RKO (cell line): ENCODE results near the gene DUSP22.

Experiments
- DNase-seq: peaks from one replicate; pipeline ENCODE4 v3.0.0-alpha.2; 2016; ENCODE audit warnings: low spot score

The DUSP22 gene

DNA sequence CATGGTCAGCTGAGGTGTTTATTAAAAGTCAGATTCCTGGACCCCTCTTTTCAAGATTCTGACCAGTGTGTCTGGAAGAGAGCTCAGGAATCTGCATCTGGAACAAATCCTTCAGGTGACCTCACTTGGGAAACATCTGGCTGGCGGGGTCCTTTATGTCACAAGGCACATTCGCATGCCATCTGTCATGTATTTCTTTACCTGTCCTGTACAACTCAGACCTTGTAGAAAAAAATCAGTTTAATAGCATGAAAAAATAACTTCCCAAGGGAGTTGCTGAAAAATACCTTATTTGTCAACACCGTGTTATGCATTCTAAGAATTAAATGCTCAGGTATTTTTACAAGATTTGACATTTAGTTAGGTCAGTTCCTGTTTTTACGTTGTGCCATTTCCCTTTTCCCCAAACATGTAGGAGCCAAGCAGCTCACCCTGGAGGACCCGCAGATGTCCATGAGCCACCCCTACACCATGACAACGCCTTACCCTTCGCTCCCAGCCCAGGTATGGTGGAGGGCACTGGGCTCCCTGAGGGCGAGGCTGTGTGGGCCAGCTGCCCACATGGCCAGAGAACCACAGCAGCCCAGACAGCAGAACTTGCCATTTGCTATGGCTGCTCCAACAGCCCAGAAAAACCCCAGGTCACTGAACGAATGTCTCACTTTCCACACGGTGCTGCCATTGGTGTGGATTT lies 103.3 kb downstream of the DUSP22 start:
- no peak for DNase-seq

DNA sequence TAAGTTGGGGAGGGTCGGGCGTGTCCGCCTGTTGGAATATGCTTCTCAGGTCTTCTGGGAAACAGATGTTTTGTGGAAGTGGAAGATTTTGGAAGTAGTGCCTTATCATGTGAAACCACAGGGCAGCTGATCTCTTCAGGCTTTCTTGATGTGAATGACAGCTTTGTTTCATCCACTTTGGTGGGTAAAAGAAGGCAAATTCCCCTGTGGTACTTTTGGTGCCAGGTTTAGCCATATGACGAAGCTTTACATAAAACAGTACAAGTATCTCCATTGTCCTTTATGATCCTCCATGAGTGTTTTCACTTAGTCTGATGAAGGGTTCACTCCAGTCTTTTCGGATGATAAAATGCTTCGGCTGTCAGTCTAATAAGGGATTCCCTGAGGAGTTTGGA lies 103.8 kb downstream of the DUSP22 start:
- DNase-seq: no peak

DNA sequence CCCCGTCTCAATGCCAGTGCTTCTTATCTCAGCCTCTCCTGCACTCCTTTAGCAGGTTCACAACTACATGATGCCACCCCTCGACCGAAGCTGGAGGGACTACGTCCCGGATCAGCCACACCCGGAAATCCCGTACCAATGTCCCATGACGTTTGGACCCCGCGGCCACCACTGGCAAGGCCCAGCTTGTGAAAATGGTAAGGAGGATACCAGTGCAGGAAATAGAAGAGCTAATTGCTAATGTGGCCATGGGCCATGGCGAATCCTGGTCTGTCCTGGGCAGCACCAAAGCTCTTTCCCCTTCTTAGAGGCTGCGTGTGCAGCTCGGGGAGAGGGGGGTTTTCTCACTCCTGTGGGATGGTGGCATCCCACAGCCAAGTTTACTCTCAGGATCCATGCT lies 104.8 kb downstream of the DUSP22 start:
- no peak for DNase-seq

DNA sequence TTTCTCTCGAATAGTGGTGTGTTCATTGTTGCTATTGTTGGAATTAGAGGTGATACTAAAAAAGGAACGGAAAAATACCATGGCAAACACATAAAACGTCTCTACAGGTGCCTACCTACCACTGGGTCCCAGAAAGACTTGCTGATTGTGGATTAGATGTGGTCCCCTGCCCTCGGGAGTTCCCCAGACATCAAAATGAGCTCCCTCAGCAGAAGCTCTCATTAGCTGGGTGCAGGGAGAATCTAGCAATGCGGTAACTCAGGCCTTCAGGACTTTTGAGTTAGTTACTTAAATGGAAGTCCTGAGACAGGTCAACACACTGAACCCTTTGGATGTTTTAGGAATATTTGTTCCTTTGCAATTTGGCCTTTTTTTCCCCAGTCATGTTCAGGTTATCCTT lies 105.3 kb downstream of the DUSP22 start:
- no peak for DNase-seq

DNA sequence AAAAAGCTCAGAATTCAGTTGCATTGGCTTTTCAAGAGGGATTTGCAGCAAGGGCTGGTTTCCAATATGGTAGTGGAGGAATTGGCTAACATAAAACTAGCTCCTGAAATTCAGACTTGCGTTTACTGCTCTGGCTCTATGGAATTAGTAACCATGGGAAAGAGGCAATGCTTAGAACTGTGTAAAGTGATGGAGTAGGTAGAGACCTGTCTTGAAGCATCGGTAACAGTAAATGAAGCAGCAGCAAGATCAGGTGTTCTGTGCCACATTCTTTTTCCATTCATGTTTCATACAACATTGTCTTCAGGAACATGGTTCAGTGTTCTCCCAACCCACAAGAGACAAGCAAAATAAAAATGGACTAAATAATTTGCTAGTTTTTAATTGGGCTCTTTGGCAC lies 105.8 kb downstream of the DUSP22 start:
- DNase-seq: no peak

DNA sequence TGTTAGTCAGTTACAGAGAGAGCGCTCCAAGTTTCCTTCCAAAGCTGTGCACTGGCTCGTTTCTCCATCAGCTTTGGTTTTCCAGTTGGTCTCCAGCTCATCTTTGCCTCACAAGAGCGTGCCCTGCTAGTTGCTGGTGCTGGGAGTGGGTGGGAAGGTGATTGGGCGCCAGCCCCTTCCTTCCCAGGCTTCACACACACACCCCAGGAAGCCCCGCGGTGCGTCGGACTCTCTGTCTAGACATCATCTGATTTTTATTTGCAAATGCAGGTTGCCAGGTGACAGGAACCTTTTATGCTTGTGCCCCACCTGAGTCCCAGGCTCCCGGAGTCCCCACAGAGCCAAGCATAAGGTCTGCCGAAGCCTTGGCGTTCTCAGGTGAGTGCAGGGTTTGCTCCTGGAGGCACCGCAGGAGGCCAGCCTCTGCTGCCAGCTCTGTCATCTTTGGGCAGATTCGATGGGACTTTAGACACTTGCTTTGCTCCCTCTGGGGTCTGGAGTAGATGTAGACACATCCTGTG lies 106.3 kb downstream of the DUSP22 start:
- no peak for DNase-seq

DNA sequence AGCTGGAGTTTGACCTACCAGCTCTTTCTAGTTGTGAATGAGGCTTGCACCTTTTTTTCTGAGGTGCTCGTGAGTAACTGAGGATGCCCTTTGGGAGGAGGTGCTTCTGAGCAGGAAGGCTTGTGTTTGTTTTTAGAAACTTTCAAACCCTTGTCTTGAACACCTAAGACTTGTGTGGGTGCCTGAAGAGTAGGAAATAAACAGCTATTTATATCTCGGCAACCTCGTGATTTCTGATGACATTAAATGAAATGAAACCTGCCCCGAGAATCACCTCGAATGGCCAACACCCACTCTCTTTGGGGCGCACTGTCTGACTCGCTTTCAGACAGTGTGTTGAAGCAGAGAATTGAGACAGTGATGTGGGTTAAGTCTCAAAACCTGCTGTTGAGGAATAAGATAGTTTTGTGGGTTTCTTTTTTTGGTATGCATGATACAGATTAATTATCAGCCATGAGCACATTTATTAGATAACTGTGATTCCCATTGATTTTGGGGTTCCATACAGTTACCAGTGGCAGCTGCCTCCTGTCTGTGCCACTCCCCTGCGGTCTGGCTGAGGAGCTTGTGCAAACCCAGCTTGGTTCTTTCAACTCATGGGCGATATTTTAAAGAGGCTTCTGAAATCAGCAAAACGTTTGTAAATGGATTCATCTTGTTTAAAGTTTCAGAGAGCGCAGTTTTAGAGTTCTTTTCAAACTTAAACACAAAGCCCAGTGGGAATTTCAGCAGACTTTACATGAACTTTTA lies 107.7 kb downstream of the DUSP22 start:
- no peak for DNase-seq

DNA sequence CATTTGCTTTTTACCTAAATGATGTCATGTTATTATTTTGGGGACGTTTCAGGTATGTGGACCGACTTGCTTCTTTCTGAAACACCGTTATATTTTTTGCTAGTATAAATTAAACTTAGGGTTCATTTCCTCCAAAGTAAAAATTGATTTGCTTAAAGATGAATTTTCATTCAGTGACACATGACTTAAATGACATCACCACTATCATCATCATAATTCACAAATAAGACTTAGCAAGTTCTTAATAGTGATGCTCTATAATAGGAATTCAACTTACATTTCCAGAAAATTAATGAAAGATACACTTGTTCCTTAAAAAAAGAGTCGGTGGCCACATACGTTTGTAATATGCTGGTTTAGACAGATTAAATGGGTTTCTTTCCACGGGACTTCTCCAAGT lies 108.5 kb downstream of the DUSP22 start:
- DNase-seq: no peak
